B cell (primary cell): ENCODE results near the gene TM4SF5. TPM values are rescaled to one million over a fixed set of nuclear protein-coding genes. Genes with fewer than 3 reads are reported as not detected.

ENCODE experiments used
- ATAC-seq: fragments of 200-7000 bp; cut with Tn5 transposase; one replicate; pipeline ENCODE4 v1.10.0; 2021; ENCODE audit warnings: low read depth, mild to moderate bottlenecking, moderate number of reproducible peaks, moderate library complexity
- CTCF ChIA-PET: fragments of 350-600 bp; sonication (Branson Sonifier 250); formaldehyde crosslinking; loops from one replicate; lab custom pipeline; 2021; ENCODE audit warnings: antibody characterized with exemption, inconsistent platforms; lab: Charles Lee
- POLR2A ChIA-PET: fragments of 350-600 bp; sonication (Branson Sonifier 250); formaldehyde crosslinking; loops from one replicate; lab custom pipeline; 2021; ENCODE audit warnings: antibody characterized with exemption; lab: Charles Lee
- DNase-seq: peaks from one replicate; pipeline ENCODE4 v3.0.0; 2013
- H2AFZ ChIP-seq: 2 replicates; pipeline ENCODE4 v1.6.1; 2012; ENCODE audit warnings: mild to moderate bottlenecking, low read depth, low read length; ENCODE audit not compliant: insufficient read depth, poor library complexity, severe bottlenecking
- H3K27ac ChIP-seq, 2 donors: 1 replicate in 1 of 2; 2 replicates in 1 of 2; pipeline ENCODE4 v1.5.1; 2012 to 2013; ENCODE audit warnings: low read length in 2 of 2, mild to moderate bottlenecking in 2 of 2, moderate library complexity in 1 of 2
- H3K27me3 ChIP-seq, 4 experiments: fragments of 200-600 bp in 1 of 4; sonication (generic) in 1 of 4; replicated peaks in 1 of 4; 1 replicate in 2 of 4; 2 replicates in 2 of 4; pipeline versions ENCODE4 v1.6.1 to v1.7.0; 2013 to 2016; ENCODE audit warnings: low read length in 3 of 4, mild to moderate bottlenecking in 2 of 4, mixed read lengths in 1 of 4, moderate library complexity in 1 of 4; ENCODE audit not compliant: insufficient read depth in 4 of 4, control insufficient read depth in 3 of 4; ENCODE audit errors: control extremely low read depth in 1 of 4
- H3K36me3 ChIP-seq, 2 experiments: replicated peaks in 1 of 2; 1 replicate in 1 of 2; 2 replicates in 1 of 2; pipeline versions ENCODE4 v1.6.1 to v1.7.1; 2013; ENCODE audit warnings: low read length in 1 of 2; ENCODE audit not compliant: insufficient read depth in 2 of 2, control insufficient read depth in 1 of 2; ENCODE audit errors: control extremely low read depth in 1 of 2, extremely low read depth in 1 of 2
- H3K4me1 ChIP-seq, 2 donors: fragments of 200-600 bp in 1 of 2; sonication (generic) in 1 of 2; 1 replicate in 1 of 2; 2 replicates in 1 of 2; pipeline versions ENCODE4 v1.5.1 to v1.6.1; 2013 to 2017; ENCODE audit warnings: low read length in 2 of 2; ENCODE audit not compliant: control insufficient read depth in 2 of 2, insufficient read depth in 2 of 2
- H3K4me2 ChIP-seq: replicated peaks from 2 replicates; pipeline ENCODE3; 2012; ENCODE audit warnings: mild to moderate bottlenecking, low read depth, low read length; ENCODE audit not compliant: poor library complexity, severe bottlenecking
- H3K4me3 ChIP-seq, 5 experiments: fragments of 200-600 bp in 1 of 5; sonication (generic) in 1 of 5; 1 replicate in 3 of 5; 2 replicates in 2 of 5; pipeline versions ENCODE4 v1.5.1 to v1.7.0; 2011 to 2016; ENCODE audit warnings: low read length in 4 of 5, mild to moderate bottlenecking in 4 of 5, low read depth in 2 of 5, control low read depth in 1 of 5, moderate library complexity in 1 of 5; ENCODE audit not compliant: insufficient read depth in 1 of 5; ENCODE audit errors: control extremely low read depth in 1 of 5, extremely low read depth in 1 of 5
- H3K79me2 ChIP-seq: fragments of 200-600 bp; sonication (generic); one replicate; pipeline ENCODE4 v1.6.0; 2016; ENCODE audit warnings: low read length; ENCODE audit not compliant: control insufficient read depth, insufficient read depth
- H3K9ac ChIP-seq: fragments of 200-600 bp; sonication (generic); 2 replicates; pipeline ENCODE4 v1.6.1; 2017; ENCODE audit warnings: mild to moderate bottlenecking, low read length, moderate library complexity
- H3K9me3 ChIP-seq, 3 donors: one replicate each; pipeline versions ENCODE4 v1.6.1 to v1.7.1; 2013; ENCODE audit warnings: low read length in 2 of 3; ENCODE audit not compliant: control insufficient read depth in 2 of 3, insufficient read depth in 1 of 3; ENCODE audit errors: control extremely low read depth in 1 of 3
- H4K20me1 ChIP-seq: 2 replicates; pipeline ENCODE4 v1.6.0; 2012; ENCODE audit warnings: mild to moderate bottlenecking, low read length; ENCODE audit not compliant: insufficient read depth, control insufficient read depth, poor library complexity, severe bottlenecking
- H3K27ac Mint-ChIP-seq: one replicate; pipeline ENCODE4 v1.8.0; 2021; ENCODE audit warnings: mixed read lengths
- H3K27me3 Mint-ChIP-seq: one replicate; pipeline ENCODE4 v1.8.0; 2021; ENCODE audit warnings: mixed read lengths
- H3K4me1 Mint-ChIP-seq: one replicate; pipeline ENCODE4 v1.8.0; 2021; ENCODE audit warnings: mixed read lengths
- H3K4me3 Mint-ChIP-seq: one replicate; pipeline ENCODE4 v1.8.0; 2021; ENCODE audit warnings: mixed read lengths
- H3K9me3 Mint-ChIP-seq: one replicate; pipeline ENCODE4 v1.8.0; 2022; ENCODE audit warnings: mixed read lengths; ENCODE audit not compliant: insufficient read depth
- CTCF ChIP-seq: fragments of 200-600 bp; IDR thresholded peaks from one replicate; pipeline ENCODE4 v1.8.0; 2022; ENCODE audit warnings: antibody characterized with exemption, mild to moderate bottlenecking
- EZH2 ChIP-seq: IDR thresholded peaks from 2 replicates; pipeline ENCODE4 v1.6.1; 2012; ENCODE audit warnings: borderline replicate concordance, low read depth, mild to moderate bottlenecking, moderate library complexity, low read length; ENCODE audit not compliant: insufficient read depth, poor library complexity, severe bottlenecking
- WGBS: methylation state at CpG from one replicate; pipeline ENCODE4 v1.1.5; 2013; ENCODE audit warnings: missing lambda C conversion rate; ENCODE audit not compliant: insufficient coverage; 5-methylcytosine and 5-hydroxymethylcytosine counted together
- intact Hi-C: fragments of 100-400 bp; cut with micrococcal nuclease; formaldehyde crosslinking; loops from one replicate; pipeline ENCODE4 v1.10.0; 2022
- polyA plus RNA-seq: library from polyadenylated mRNA; depleted of rRNA; stranded (reverse); fragments of >200 nt; gene quantifications from 2 replicates; pipeline ENCODE4 v1.2.3, GENCODE V29; 2012
- total RNA-seq, 2 donors: library from RNA; stranded (reverse); fragments of 120-200 nt in 1 of 2; gene quantifications; 1 replicate in 1 of 2; 2 replicates in 1 of 2; pipeline versions ENCODE4 v1.2.3 to v1.2.4, GENCODE V29; 2013 to 2022

The TM4SF5 gene
- total and polyA plus RNA-seq, 2 donors (not counting 1 experiment from before 2014, with no cell fraction given) = not detected

- intact Hi-C loops = no loop called here
- Mint-ChIP-seq H3K4me1 (peaks cover 60% of the 10 kb centered on the region), H3K9me3 (no peaks in the 10 kb centered on the region), H3K4me3 (peak overlapping the region; percentile 19), H3K27ac (peak overlapping the region; percentile 87), H3K27me3 (no peaks in the 10 kb centered on the region)
- TF ChIP-seq CTCF (no peak), EZH2 (no peak)
- DNase-seq (no peak), ATAC-seq (no peak)
- Histone ChIP-seq H3K27ac (peak overlapping the region in 1 of 2 donors; percentile 29), H3K9me3 (no peaks in the 10 kb centered on the region), H3K9ac (no peak overlapping the region), H3K36me3 (no peaks in the 10 kb centered on the region), H4K20me1 (peaks cover 13% of the 10 kb centered on the region), H3K79me2 (peaks cover 14% of the 10 kb centered on the region), H3K4me1 (peaks cover 42 to 60% of the 10 kb centered on the region in 2 donors), H3K4me3 (no peak overlapping the region), H3K4me2 (no peak overlapping the region), H2AFZ (no peak overlapping the region), H3K27me3 (peaks cover 0 to 4% (median 0%) of the 10 kb centered on the region in 4 experiments)
- ChIA-PET POLR2A (no interaction called here), CTCF (interaction anchor here (1.2 to 1.5 kb wide), 3 partner anchors 26 to 54 kb away, joined by 3 to 6 read pairs (median 5); partner anchors contain the start of gene ARRB2)
- WGBS = 47% methylated on average over 4 of the region's 9 CpGs
Measured at GRCh38 chr17:4735876-4736651, 35.6 kb upstream of the TM4SF5 start.
